ENCODE results near the gene SUN1.

SUN1 gene

DNA sequence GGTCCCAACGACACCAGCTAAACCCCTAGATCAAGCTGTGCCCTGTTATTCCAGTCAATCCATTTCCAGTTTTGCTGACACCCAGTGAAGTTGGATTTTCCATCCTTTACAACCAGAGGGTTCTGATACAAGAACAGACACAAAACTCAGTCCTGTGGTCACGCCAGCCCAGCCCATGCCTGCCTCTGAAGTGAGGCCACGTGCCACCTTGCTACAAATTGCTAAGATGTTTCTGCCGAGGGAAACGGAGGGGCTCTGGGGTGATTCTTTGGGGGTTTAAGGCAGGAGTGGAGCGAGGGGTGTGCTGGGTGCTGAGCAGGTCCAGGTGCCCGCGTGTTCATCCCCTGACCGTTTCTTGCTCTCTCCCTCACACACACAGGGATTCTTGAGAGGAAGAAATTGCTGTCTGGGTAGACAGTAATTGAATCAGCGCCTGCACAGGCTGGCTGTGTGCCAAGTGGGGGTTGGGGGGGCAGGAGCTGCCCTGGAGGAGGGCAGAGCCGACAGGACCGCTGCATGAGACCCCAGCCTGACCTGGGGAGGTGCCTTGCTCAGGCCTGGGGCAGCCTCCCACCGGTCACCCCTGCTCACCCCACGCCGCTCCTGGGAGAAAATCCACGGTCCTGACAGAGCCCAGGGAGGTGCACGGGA lies 84.1 kb downstream of the SUN1 start:
- no peak overlapping the region for H3K27ac ChIP-seq (ENCODE audit: low read length)
- no peaks in the 10 kb centered on the region for H3K9me3 ChIP-seq (ENCODE audit: control insufficient read depth in 2 of 2, low read length in 2 of 2)
- H3K9ac ChIP-seq (ENCODE audit: low read length in 2 of 2), result no peak overlapping the region
- peak overlapping the region in 1 of 2 donors; percentile 47 for H3K4me3 ChIP-seq (ENCODE audit: low read length in 2 of 2)
- H3K27me3 ChIP-seq (ENCODE audit: control insufficient read depth in 1 of 2, insufficient read depth in 2 of 2, low read length in 2 of 2), result no peaks in the 10 kb centered on the region
- H3K4me1 ChIP-seq (ENCODE audit: control insufficient read depth, insufficient read depth, low read length), result peaks cover 18% of the 10 kb centered on the region
- peaks cover 0 to 4% of the 10 kb centered on the region in 2 donors for H3K36me3 ChIP-seq (ENCODE audit: control insufficient read depth in 2 of 2, insufficient read depth in 2 of 2, low read length in 2 of 2)

DNA sequence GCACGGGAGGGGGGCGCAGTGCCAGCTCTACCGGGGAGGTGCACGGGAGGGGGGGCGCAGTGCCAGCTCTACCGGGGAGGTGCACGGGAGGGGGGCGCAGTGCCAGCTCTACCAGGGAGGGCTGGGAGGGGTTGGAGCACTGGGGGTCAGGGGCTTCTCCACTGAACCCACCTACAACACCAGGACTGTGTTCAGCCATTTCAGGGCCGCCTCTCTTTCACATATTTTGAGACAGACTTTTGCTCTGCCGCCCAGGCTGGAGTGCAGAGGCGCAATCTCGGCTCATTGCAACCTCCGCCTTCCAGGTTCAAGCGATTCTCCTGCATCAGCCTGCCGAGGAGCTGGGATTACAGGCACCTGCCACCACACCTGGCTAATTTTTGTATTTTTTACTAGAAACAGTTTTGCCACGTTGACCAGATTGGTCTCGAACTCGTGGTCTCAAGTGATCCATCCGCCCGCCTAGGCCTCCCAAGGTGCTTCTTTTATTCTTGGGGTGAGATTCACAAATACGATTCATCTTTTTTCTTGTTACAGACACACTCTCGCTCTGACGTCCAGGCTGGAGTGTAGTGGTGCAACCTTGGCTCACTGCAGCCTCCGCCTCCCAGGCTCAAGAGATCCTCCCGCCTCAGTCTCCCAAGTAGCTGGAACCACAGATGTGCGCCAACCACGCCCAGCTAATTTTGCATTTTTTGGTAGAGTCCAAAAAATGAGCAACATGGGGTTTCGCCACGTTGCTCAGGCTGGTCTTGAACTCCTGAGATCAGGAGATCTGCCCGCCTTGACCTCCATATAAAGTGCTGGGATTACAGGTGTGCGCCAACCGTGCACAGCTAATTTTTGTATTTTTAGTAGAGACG lies 85.2 kb downstream of the SUN1 start:
- Histone ChIP-seq H3K27ac (ENCODE audit: low read length) (no peak overlapping the region), H3K9me3 (ENCODE audit: control insufficient read depth in 2 of 2, low read length in 2 of 2) (no peaks in the 10 kb centered on the region), H3K4me1 (ENCODE audit: control insufficient read depth, insufficient read depth, low read length) (peaks cover 21% of the 10 kb centered on the region), H3K27me3 (ENCODE audit: control insufficient read depth in 1 of 2, insufficient read depth in 2 of 2, low read length in 2 of 2) (no peaks in the 10 kb centered on the region), H3K36me3 (ENCODE audit: control insufficient read depth in 2 of 2, insufficient read depth in 2 of 2, low read length in 2 of 2) (peaks cover 0 to 4% of the 10 kb centered on the region in 2 donors), H3K4me3 (ENCODE audit: low read length in 2 of 2) (no peak overlapping the region), H3K9ac (ENCODE audit: low read length in 2 of 2) (no peak overlapping the region)

DNA sequence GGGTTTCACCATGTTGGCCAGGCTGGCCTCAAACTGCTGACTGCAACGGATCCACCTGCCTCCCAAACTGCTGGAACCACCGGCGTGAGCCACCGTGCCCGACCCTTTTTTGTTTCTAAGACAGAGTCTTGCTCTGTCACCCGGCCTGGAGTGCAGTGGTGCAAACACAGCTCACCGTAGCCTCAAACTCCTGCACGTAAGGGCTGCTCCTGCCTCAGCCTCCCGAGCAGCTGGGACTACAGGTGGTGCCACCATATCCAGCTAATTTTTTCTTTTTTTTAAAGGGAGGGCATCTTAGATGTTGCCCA lies 85.8 kb downstream of the SUN1 start:
- no peaks in the 10 kb centered on the region for H3K9me3 ChIP-seq (ENCODE audit: control insufficient read depth in 2 of 2, low read length in 2 of 2)
- no peak overlapping the region for H3K27ac ChIP-seq (ENCODE audit: low read length)
- H3K36me3 ChIP-seq (ENCODE audit: control insufficient read depth in 2 of 2, insufficient read depth in 2 of 2, low read length in 2 of 2), result peaks cover 0 to 4% of the 10 kb centered on the region in 2 donors
- H3K4me3 ChIP-seq (ENCODE audit: low read length in 2 of 2), result no peak overlapping the region
- H3K9ac ChIP-seq (ENCODE audit: low read length in 2 of 2), result no peak overlapping the region
- H3K27me3 ChIP-seq (ENCODE audit: control insufficient read depth in 1 of 2, insufficient read depth in 2 of 2, low read length in 2 of 2), result no peaks in the 10 kb centered on the region
- H3K4me1 ChIP-seq (ENCODE audit: control insufficient read depth, insufficient read depth, low read length), result peaks cover 21% of the 10 kb centered on the region

DNA sequence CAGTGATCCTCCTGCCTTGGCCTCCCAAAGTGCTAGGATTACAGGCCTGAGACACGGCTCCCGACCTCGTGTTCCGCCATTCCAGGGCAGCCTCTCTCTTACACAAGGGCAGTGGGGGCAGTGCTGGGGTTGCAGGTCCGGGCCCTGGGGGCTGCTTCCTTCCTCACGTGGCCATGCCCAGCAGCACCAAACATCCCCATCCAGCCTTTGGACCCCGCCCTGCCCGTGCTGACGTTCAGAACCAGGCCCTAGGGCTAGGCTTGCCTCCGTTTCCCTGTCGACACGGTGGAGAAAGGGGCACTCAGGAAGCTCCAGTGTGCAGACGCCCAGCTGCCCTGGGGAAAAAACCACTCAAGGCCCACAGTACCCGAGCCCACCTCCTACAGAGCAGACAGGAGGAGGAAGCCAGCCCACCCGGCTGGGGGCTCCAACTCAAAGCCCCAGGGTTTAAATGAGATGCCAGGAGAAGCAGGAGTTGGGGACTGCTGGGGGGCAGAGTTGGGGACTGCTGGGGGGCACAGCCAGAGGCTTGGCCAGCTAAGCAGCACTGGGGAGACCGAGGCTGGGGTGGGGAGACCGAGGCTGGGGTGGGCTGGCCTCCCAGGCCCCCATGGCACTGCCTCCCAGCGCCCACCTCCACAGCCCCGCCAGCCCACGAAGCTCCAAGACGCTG lies 86.3 kb downstream of the SUN1 start:
- no peak overlapping the region for H3K4me3 ChIP-seq (ENCODE audit: low read length in 2 of 2)
- no peaks in the 10 kb centered on the region for H3K27me3 ChIP-seq (ENCODE audit: control insufficient read depth in 1 of 2, insufficient read depth in 2 of 2, low read length in 2 of 2)
- peaks cover 21% of the 10 kb centered on the region for H3K4me1 ChIP-seq (ENCODE audit: control insufficient read depth, insufficient read depth, low read length)
- peaks cover 0 to 4% of the 10 kb centered on the region in 2 donors for H3K36me3 ChIP-seq (ENCODE audit: control insufficient read depth in 2 of 2, insufficient read depth in 2 of 2, low read length in 2 of 2)
- no peak overlapping the region for H3K9ac ChIP-seq (ENCODE audit: low read length in 2 of 2)
- H3K9me3 ChIP-seq (ENCODE audit: control insufficient read depth in 2 of 2, low read length in 2 of 2), result no peaks in the 10 kb centered on the region
- H3K27ac ChIP-seq (ENCODE audit: low read length), result no peak overlapping the region

DNA sequence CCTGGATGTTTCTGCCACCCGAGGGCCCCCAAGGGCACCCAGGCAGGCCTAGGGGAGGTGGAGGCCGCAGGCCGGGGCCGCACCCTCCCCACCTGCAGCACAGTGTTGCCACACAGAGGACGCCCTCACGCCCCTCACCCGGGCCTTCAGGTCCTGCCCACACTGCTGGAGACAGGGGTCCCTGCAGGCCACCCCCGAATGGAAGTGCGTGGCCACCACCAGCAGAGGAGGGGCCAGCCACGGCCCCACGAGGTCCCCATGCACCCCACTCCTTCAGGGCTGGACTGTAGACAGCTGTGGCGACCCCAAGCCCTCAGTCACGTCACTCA lies 86.8 kb downstream of the SUN1 start:
- no peaks in the 10 kb centered on the region for H3K27me3 ChIP-seq (ENCODE audit: control insufficient read depth in 1 of 2, insufficient read depth in 2 of 2, low read length in 2 of 2)
- peaks cover 0 to 4% of the 10 kb centered on the region in 2 donors for H3K36me3 ChIP-seq (ENCODE audit: control insufficient read depth in 2 of 2, insufficient read depth in 2 of 2, low read length in 2 of 2)
- H3K27ac ChIP-seq (ENCODE audit: low read length), result no peak overlapping the region
- no peaks in the 10 kb centered on the region for H3K9me3 ChIP-seq (ENCODE audit: control insufficient read depth in 2 of 2, low read length in 2 of 2)
- H3K9ac ChIP-seq (ENCODE audit: low read length in 2 of 2), result no peak overlapping the region
- no peak overlapping the region for H3K4me3 ChIP-seq (ENCODE audit: low read length in 2 of 2)
- peaks cover 21% of the 10 kb centered on the region for H3K4me1 ChIP-seq (ENCODE audit: control insufficient read depth, insufficient read depth, low read length)

DNA sequence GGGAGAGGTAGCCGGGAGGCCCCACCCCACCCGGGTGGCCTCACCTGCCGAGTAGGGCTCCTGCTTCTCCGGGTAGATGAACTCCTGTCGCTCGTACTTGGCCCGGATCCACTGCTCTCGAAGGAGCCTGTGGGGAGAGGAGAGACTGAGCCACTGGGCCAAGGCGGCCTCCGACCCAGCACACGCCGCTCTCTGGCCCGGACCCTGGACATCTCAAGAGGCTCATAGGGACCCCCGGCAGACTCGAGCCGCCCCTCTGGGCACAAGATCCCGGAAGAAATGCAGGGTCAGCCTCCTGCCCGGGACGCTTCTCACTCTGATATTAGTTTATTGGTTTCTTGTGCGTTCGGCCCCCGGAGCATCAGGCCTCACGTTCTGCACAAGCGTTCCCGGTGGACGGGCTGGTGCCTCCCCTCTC lies 87.7 kb downstream of the SUN1 start:
- Histone ChIP-seq H3K9ac (ENCODE audit: low read length in 2 of 2) (no peak overlapping the region), H3K27me3 (ENCODE audit: control insufficient read depth in 1 of 2, insufficient read depth in 2 of 2, low read length in 2 of 2) (no peaks in the 10 kb centered on the region), H3K4me1 (ENCODE audit: control insufficient read depth, insufficient read depth, low read length) (peaks cover 22% of the 10 kb centered on the region), H3K27ac (ENCODE audit: low read length) (no peak overlapping the region), H3K4me3 (ENCODE audit: low read length in 2 of 2) (no peak overlapping the region), H3K36me3 (ENCODE audit: control insufficient read depth in 2 of 2, insufficient read depth in 2 of 2, low read length in 2 of 2) (peaks cover 0 to 4% of the 10 kb centered on the region in 2 donors), H3K9me3 (ENCODE audit: control insufficient read depth in 2 of 2, low read length in 2 of 2) (no peaks in the 10 kb centered on the region)

DNA sequence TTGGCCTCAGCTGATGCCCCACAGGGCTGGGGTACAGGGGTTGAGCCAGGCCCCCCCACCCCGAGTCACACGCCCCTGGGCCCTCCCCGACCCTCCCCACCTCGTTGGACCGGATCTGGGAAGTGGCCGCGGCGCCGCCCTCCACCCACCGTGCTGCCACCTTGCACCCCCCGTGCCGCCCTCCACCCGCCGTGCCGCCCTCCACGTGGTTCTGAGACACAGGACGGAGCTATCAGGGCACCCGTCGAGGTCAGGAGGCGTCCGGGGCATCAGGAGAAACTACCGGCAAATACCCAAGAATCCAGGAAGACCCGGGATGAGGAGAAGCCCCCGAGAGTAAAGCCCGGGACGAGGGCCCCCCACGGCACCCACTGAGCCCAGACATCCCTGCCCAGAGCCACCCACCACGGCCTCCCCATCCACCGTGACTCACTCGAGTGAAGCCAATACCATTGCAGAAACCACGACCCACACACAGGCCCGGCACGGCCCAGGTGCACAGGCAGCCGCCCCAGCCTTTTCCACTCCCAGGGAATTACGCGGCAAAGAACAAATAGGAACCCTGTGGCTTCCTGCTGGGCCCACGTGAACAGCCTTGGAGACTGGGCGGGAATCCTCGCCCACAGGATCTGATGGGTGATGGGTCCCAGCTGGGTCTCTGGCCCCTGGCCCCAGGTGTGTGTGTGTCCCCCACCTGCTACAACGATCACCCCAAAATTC lies 88.2 kb downstream of the SUN1 start:
- no peak overlapping the region for H3K27ac ChIP-seq (ENCODE audit: low read length)
- no peak overlapping the region for H3K4me3 ChIP-seq (ENCODE audit: low read length in 2 of 2)
- peaks cover 0 to 4% of the 10 kb centered on the region in 2 donors for H3K36me3 ChIP-seq (ENCODE audit: control insufficient read depth in 2 of 2, insufficient read depth in 2 of 2, low read length in 2 of 2)
- H3K9ac ChIP-seq (ENCODE audit: low read length in 2 of 2), result no peak overlapping the region
- peaks cover 24% of the 10 kb centered on the region for H3K4me1 ChIP-seq (ENCODE audit: control insufficient read depth, insufficient read depth, low read length)
- H3K9me3 ChIP-seq (ENCODE audit: control insufficient read depth in 2 of 2, low read length in 2 of 2), result no peaks in the 10 kb centered on the region
- H3K27me3 ChIP-seq (ENCODE audit: control insufficient read depth in 1 of 2, insufficient read depth in 2 of 2, low read length in 2 of 2), result no peaks in the 10 kb centered on the region

DNA sequence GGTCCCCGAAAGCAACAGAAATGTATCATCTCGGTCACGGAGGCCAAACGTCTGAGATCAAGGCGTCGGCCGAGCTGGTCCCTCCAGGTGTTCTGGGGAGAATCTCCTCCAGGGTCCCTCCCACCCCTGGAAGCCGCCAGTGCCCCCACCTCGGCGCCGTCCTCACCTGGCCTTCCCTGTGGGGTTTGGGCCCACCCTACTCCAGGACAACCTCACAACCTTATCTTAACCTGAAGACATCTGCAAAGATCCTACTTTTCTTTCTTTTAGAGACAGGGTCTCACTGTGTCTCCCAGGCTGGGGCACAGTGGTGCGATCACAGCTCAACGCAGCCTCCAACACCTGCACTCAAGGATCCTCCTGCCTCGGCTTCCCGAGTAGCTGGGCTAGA lies 88.8 kb downstream of the SUN1 start:
- no peak overlapping the region for H3K27ac ChIP-seq (ENCODE audit: low read length)
- H3K36me3 ChIP-seq (ENCODE audit: control insufficient read depth in 2 of 2, insufficient read depth in 2 of 2, low read length in 2 of 2), result peaks cover 0 to 4% of the 10 kb centered on the region in 2 donors
- H3K9ac ChIP-seq (ENCODE audit: low read length in 2 of 2), result no peak overlapping the region
- no peaks in the 10 kb centered on the region for H3K9me3 ChIP-seq (ENCODE audit: control insufficient read depth in 2 of 2, low read length in 2 of 2)
- H3K4me3 ChIP-seq (ENCODE audit: low read length in 2 of 2), result no peak overlapping the region
- no peaks in the 10 kb centered on the region for H3K27me3 ChIP-seq (ENCODE audit: control insufficient read depth in 1 of 2, insufficient read depth in 2 of 2, low read length in 2 of 2)
- H3K4me1 ChIP-seq (ENCODE audit: control insufficient read depth, insufficient read depth, low read length), result peaks cover 26% of the 10 kb centered on the region

DNA sequence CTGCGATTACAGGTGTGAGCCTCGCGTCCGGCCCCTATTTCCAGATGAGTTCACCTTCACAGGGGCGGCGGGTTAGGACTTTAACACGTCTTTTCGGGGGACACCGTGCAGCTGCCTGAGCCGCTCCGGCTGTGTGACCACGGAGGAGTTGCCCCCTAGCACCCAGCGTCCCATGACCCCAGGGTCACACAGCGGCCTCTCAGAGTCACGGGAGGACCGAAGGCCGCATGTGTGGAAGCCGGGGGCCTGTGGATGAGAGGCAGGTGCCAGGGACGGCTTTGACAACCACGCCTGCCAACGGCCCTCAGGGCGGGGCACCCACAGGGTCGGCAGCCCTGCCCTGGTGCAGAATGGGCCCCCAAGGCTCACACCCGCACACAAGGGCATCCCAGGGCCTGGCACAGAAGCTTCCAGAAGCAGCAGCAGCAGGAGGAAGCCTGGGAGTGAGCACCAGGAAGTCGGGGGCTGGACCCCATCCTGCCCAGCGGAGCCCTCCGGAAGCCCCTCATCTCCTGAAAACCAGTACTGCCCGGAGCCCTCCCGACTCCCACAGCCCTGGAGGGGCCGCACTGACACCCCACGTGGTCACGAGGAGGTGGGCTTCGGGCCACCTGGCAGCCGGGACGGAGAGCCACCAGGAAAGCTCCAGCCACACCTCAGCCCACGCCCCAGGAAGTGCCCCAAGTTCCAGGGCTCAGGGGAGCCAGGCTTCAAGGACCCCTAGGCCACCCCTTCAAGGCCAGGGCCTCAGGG lies 89.5 kb downstream of the SUN1 start:
- Histone ChIP-seq H3K9me3 (ENCODE audit: control insufficient read depth in 2 of 2, low read length in 2 of 2) (no peaks in the 10 kb centered on the region), H3K27ac (ENCODE audit: low read length) (no peak overlapping the region), H3K36me3 (ENCODE audit: control insufficient read depth in 2 of 2, insufficient read depth in 2 of 2, low read length in 2 of 2) (peaks cover 0 to 4% of the 10 kb centered on the region in 2 donors), H3K27me3 (ENCODE audit: control insufficient read depth in 1 of 2, insufficient read depth in 2 of 2, low read length in 2 of 2) (no peaks in the 10 kb centered on the region), H3K4me3 (ENCODE audit: low read length in 2 of 2) (no peak overlapping the region), H3K9ac (ENCODE audit: low read length in 2 of 2) (no peak overlapping the region), H3K4me1 (ENCODE audit: control insufficient read depth, insufficient read depth, low read length) (peaks cover 19% of the 10 kb centered on the region)

All from stomach smooth muscle (tissue), 2 donors.